HepG2 (cell line): Measurements from ENCODE around the gene SPART. TPM values are rescaled to one million over a fixed set of nuclear protein-coding genes. Genes with fewer than 3 reads are reported as not detected.

ENCODE experiments used
- ATAC-seq: fragments of 200-7000 bp; cut with Tn5 transposase; 3 replicates; pipeline ENCODE4 v1.9.1; 2020; ENCODE audit warnings: mild to moderate bottlenecking, moderate library complexity
- BruUV-seq: library from RNA; stranded (reverse); fragments of 400-500 nt; replicated peaks from 2 replicates; lab custom pipeline; 2021; lab: Mats Ljungman, UMichigan
- CTCF ChIA-PET: fragments of 300-600 bp; formaldehyde crosslinking; extraction: SDS; loops from one replicate; lab custom pipeline; 2021; ENCODE audit warnings: low total read pairs, inconsistent platforms, low intra/inter-chr PET ratio; lab: Yijun Ruan, JAX
- POLR2A ChIA-PET: fragments of 350-600 bp; sonication (Branson Sonifier 250); formaldehyde crosslinking; loops from one replicate; lab custom pipeline; 2020; ENCODE audit warnings: antibody characterized with exemption, inconsistent platforms; lab: Yijun Ruan, JAX
- DNase-seq: peaks from one replicate; pipeline ENCODE4 v3.0.0-alpha.2; 2015; ENCODE audit warnings: low spot score
- FAIRE-seq: peaks from 3 replicates; lab custom pipeline; 2011; peaks lifted over from hg19 to GRCh38; lab: Jason Lieb, UNC
- H2AFZ ChIP-seq: one replicate; pipeline ENCODE4 v1.6.1; 2011; ENCODE audit warnings: low read length, inconsistent platforms
- H3K27ac ChIP-seq: fragments of 300-600 bp; 3 replicates; pipeline ENCODE4 v1.8.0; 2011; ENCODE audit warnings: mixed run types, mild to moderate bottlenecking, mixed read lengths, low read length, inconsistent platforms; ENCODE audit not compliant: insufficient read depth; ENCODE audit errors: extremely low read length
- H3K27me3 ChIP-seq, 2 experiments: fragments of 200-600 bp in 1 of 2; 2 replicates in 1 of 2; 3 replicates in 1 of 2; pipeline versions ENCODE4 v1.6.0 to v1.8.0; 2011; ENCODE audit warnings: low read length in 2 of 2, mild to moderate bottlenecking in 2 of 2, moderate library complexity in 2 of 2, inconsistent platforms in 1 of 2; ENCODE audit not compliant: insufficient read depth in 2 of 2, control insufficient read depth in 1 of 2
- H3K36me3 ChIP-seq, 2 experiments: fragments of 200-600 bp in 1 of 2; replicated peaks in 1 of 2; 2 replicates in 1 of 2; 3 replicates in 1 of 2; pipeline versions ENCODE4 v1.5.1 to v1.8.0; 2011; ENCODE audit warnings: low read length in 2 of 2, inconsistent platforms in 1 of 2; ENCODE audit not compliant: insufficient read depth in 2 of 2, control insufficient read depth in 1 of 2
- H3K4me1 ChIP-seq: 2 replicates; pipeline ENCODE4 v1.5.1; 2012; ENCODE audit warnings: low read length, inconsistent platforms; ENCODE audit not compliant: insufficient read depth
- H3K4me2 ChIP-seq: 2 replicates; pipeline ENCODE4 v1.6.0; 2011; ENCODE audit warnings: low read depth, low read length, inconsistent platforms
- H3K4me3 ChIP-seq, 3 experiments: fragments of 200-600 bp in 1 of 3; sonication (generic), shearing (Covaris generic) in 1 of 3; replicated peaks in 1 of 3; 2 replicates each; pipeline ENCODE4 v1.5.1; 2011 to 2016; ENCODE audit warnings: low read length in 3 of 3, inconsistent platforms in 2 of 3, low read depth in 2 of 3, mild to moderate bottlenecking in 2 of 3, control low read depth in 1 of 3, mixed read lengths in 1 of 3; ENCODE audit not compliant: insufficient read depth in 1 of 3
- H3K79me2 ChIP-seq: one replicate; pipeline ENCODE4 v1.6.1; 2011; ENCODE audit warnings: low read length, inconsistent platforms; ENCODE audit not compliant: insufficient read depth
- H3K9ac ChIP-seq: 2 replicates; pipeline ENCODE4 v1.6.0; 2011; ENCODE audit warnings: mild to moderate bottlenecking, low read depth, low read length, inconsistent platforms; ENCODE audit not compliant: insufficient read depth
- H3K9me3 ChIP-seq: 2 replicates; pipeline ENCODE4 v1.5.1; 2012; ENCODE audit warnings: mild to moderate bottlenecking, low read length
- H4K20me1 ChIP-seq: 2 replicates; pipeline ENCODE4 v1.6.0; 2011; ENCODE audit warnings: inconsistent platforms, mild to moderate bottlenecking, low read length, moderate library complexity; ENCODE audit not compliant: insufficient read depth
- ARNTL ChIP-seq: sonication (generic); formaldehyde crosslinking; IDR thresholded peaks from 2 replicates; pipeline ENCODE4 v1.4.0; 2020; ENCODE audit warnings: mild to moderate bottlenecking, missing genetic modification reagents
- ATF7-NPFF ChIP-seq: sonication (generic); formaldehyde crosslinking; IDR thresholded peaks from 2 replicates; pipeline ENCODE4 v1.8.1; 2023; ENCODE audit warnings: mild to moderate bottlenecking, low read depth, missing genetic modification reagents, moderate library complexity
- ATM ChIP-seq: fragments of 450-650 bp; IDR thresholded peaks from 2 replicates; pipeline ENCODE4 v1.7.1; 2017; ENCODE audit warnings: mild to moderate bottlenecking, borderline replicate concordance
- MZF1 ChIP-seq: sonication (generic); formaldehyde crosslinking; IDR thresholded peaks from 2 replicates; pipeline ENCODE4 v1.8.1; 2023; ENCODE audit warnings: mild to moderate bottlenecking, missing genetic modification reagents, borderline replicate concordance
- POLR2A ChIP-seq, 2 experiments: IDR thresholded peaks; 2 replicates each; pipeline ENCODE4 v1.6.1; 2011; ENCODE audit warnings: low read depth in 2 of 2, low read length in 2 of 2, mild to moderate bottlenecking in 1 of 2, moderate library complexity in 1 of 2; ENCODE audit not compliant: insufficient read depth in 1 of 2
- RBM22 ChIP-seq: fragments of 200-400 bp; formaldehyde crosslinking; optimal IDR thresholded peaks from 2 replicates; pipeline ENCODE3; 2017; ENCODE audit warnings: mild to moderate bottlenecking, low read length, moderate library complexity
- SMC3 ChIP-seq: IDR thresholded peaks from 2 replicates; pipeline ENCODE4 v1.6.1; 2011; ENCODE audit warnings: low read length, improper control_type of control experiment
- SP4 ChIP-seq: sonication (generic); formaldehyde crosslinking; IDR thresholded peaks from 2 replicates; pipeline ENCODE4 v1.8.1; 2023; ENCODE audit warnings: mild to moderate bottlenecking, missing genetic modification reagents
- TMF1 ChIP-seq: sonication (generic); formaldehyde crosslinking; IDR thresholded peaks from 2 replicates; pipeline ENCODE4 v1.8.1; 2022; ENCODE audit warnings: low read depth, missing genetic modification reagents
- ZFP82 ChIP-seq: sonication (generic); formaldehyde crosslinking; IDR thresholded peaks from 2 replicates; pipeline ENCODE4 v1.5.1; 2020; ENCODE audit warnings: mild to moderate bottlenecking, missing genetic modification reagents, borderline replicate concordance
- ZNF224 ChIP-seq: sonication (generic); formaldehyde crosslinking; IDR thresholded peaks from 2 replicates; pipeline ENCODE4 v1.5.0; 2020; ENCODE audit warnings: mild to moderate bottlenecking, missing genetic modification reagents
- ZNF282 ChIP-seq: fragments of 450-650 bp; IDR thresholded peaks from 2 replicates; pipeline ENCODE4 v1.6.1; 2018; ENCODE audit not compliant: partially characterized antibody
- WGBS: methylation state at CpG from one replicate; pipeline ENCODE4 v1.1.6; 2017; ENCODE audit warnings: low lambda C conversion rate; 5-methylcytosine and 5-hydroxymethylcytosine counted together
- in situ Hi-C: cut with HindIII; loops from 2 replicates; pipeline ENCODE4 v1.10.0; 2017; ENCODE audit warnings: low pct_unique_long_range_greater_than_20kb; ENCODE audit not compliant: extremely low pct_ligation_motif_present
- intact Hi-C: fragments of 100-400 bp; cut with micrococcal nuclease; formaldehyde crosslinking; loops from one replicate; pipeline ENCODE4 v1.10.0; 2022; ENCODE audit not compliant: unreplicated experiment
- polyA plus RNA-seq, 8 experiments: library from polyadenylated mRNA; depleted of rRNA in 3 of 8; stranded (reverse) in 7 of 8; unstranded in 1 of 8; fragments of >200 nt; fragmentation: Illumina TruSeq in 4 of 8; extraction: Trizol in 4 of 8; gene quantifications; 2 replicates each; pipeline versions ENCODE4 v1.2.1 to v1.2.3, GENCODE V29; 2011 to 2016; ENCODE audit warnings: low read depth in 4 of 8, missing spikeins in 1 of 8, mixed read lengths in 1 of 8; ENCODE audit not compliant: insufficient read depth in 1 of 8
- total RNA-seq, 5 experiments: library from RNA; depleted of rRNA; stranded (reverse); fragments of >200 nt; fragmentation: Illumina TruSeq; extraction: Trizol; gene quantifications; 2 replicates each; pipeline ENCODE4 v1.2.3, GENCODE V29; 2016; ENCODE audit warnings: low read depth in 1 of 5
- TF ChIP-seq, protein P1 (sequence below): IDR thresholded peaks from 2 replicates; pipeline ENCODE4 v1.6.1; 2016
- TF ChIP-seq, protein P2 (sequence below), 2 experiments: sonication (generic) in 1 of 2; formaldehyde crosslinking in 1 of 2; IDR thresholded peaks; 2 replicates each; pipeline versions ENCODE4 v1.6.1 to v1.9.0; 2014 to 2022; ENCODE audit warnings: antibody characterized with exemption in 1 of 2, borderline replicate concordance in 1 of 2, inconsistent platforms in 1 of 2, low read depth in 1 of 2, missing genetic modification reagents in 1 of 2
- TF ChIP-seq, protein P3 (sequence below): sonication (generic); formaldehyde crosslinking; IDR thresholded peaks from 2 replicates; pipeline ENCODE4 v1.5.0; 2020; ENCODE audit warnings: missing genetic modification reagents, mild to moderate bottlenecking, borderline replicate concordance
- TF ChIP-seq, protein P4 (sequence below): sonication (generic); formaldehyde crosslinking; IDR thresholded peaks from 2 replicates; pipeline ENCODE4 v1.4.0; 2020; ENCODE audit warnings: missing genetic modification reagents

The SPART gene
- total and polyA plus RNA-seq, 2 of the 13 experiments (the other 11 are each of a cell fraction or from before 2014, with no cell fraction given) = 8.9 to 28.8 TPM

DNA sequence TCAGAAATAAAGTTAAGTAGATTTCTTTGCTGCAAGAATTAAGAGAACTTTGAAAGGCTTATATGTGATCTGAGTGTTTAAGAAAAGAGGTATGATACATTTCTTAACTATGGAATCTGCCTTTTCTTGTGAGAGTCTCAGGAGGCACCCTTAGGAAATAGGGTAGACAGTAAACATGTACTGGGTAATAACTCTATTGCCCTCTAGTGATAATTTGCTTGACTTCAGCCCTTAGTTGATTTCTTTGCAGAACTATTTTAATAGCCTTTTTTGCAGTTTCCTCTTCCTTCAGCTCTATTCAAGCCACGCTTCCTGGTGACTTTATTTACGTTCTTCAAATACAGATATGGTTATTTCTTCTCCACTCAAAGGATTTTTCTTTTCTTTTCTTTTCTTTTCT is 49.1 kb upstream of the SPART start (continued):
- TF ChIP-seq ZNF224 (no peak), ATM (no peak), SMC3 (peak; percentile 39)
- TF ChIP-seq, protein P1, sequence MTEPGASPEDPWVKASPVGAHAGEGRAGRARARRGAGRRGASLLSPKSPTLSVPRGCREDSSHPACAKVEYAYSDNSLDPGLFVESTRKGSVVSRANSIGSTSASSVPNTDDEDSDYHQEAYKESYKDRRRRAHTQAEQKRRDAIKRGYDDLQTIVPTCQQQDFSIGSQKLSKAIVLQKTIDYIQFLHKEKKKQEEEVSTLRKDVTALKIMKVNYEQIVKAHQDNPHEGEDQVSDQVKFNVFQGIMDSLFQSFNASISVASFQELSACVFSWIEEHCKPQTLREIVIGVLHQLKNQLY = no peak

DNA sequence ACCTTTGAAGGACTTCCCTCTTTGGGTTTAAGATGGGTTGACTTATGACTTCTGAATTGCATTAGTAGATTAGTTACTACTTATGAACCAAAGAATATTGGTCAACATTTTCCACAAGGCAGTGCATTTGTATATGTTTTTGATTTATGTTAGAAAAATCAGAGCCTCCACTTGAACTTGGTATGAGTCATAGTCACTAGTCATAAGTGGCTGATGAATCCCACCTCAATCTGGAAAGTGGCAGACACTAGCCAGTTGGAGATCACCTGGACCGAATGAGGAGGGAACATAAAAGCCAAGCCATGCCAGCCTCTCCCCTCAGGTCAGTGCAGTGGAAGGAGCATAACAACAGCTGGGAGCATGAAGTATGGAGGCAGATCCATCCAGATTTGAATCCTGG is 39.3 kb upstream of the SPART start:
- no peaks in the 10 kb centered on the region; a peak in 1 of 5 replicates for H3K27me3 ChIP-seq
- ATAC-seq (no peak), FAIRE-seq (no peak), DNase-seq (no peak)
- H3K4me2 ChIP-seq = no peak overlapping the region
- in situ Hi-C loops (no loop called here), intact Hi-C loops (no loop called here)
- no peak overlapping the region for H3K4me3 ChIP-seq
- H3K27ac ChIP-seq = no peak overlapping the region
- POLR2A ChIA-PET = no interaction called here
- CTCF ChIA-PET = no interaction called here
- H3K9ac ChIP-seq = no peak overlapping the region
- no peaks in the 10 kb centered on the region for H3K9me3 ChIP-seq
- 8% methylated on average over 1 of the region's 1 CpG for WGBS
- no peak overlapping the region for H2AFZ ChIP-seq
- H4K20me1 ChIP-seq = no peaks in the 10 kb centered on the region
- no TSS peak for BruUV-seq
- no peaks in the 10 kb centered on the region for H3K79me2 ChIP-seq
- H3K4me1 ChIP-seq = no peaks in the 10 kb centered on the region
- H3K36me3 ChIP-seq = no peaks in the 10 kb centered on the region
- TF ChIP-seq ZNF282 = no peak
- no peak for TF ChIP-seq RBM22
- TF ChIP-seq TMF1 (CRISPR knock-in tag) = no peak
- TF ChIP-seq, protein P2, sequence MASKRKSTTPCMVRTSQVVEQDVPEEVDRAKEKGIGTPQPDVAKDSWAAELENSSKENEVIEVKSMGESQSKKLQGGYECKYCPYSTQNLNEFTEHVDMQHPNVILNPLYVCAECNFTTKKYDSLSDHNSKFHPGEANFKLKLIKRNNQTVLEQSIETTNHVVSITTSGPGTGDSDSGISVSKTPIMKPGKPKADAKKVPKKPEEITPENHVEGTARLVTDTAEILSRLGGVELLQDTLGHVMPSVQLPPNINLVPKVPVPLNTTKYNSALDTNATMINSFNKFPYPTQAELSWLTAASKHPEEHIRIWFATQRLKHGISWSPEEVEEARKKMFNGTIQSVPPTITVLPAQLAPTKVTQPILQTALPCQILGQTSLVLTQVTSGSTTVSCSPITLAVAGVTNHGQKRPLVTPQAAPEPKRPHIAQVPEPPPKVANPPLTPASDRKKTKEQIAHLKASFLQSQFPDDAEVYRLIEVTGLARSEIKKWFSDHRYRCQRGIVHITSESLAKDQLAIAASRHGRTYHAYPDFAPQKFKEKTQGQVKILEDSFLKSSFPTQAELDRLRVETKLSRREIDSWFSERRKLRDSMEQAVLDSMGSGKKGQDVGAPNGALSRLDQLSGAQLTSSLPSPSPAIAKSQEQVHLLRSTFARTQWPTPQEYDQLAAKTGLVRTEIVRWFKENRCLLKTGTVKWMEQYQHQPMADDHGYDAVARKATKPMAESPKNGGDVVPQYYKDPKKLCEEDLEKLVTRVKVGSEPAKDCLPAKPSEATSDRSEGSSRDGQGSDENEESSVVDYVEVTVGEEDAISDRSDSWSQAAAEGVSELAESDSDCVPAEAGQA (IDR thresholded peaks at IDR 0.05; ENCODE audit: low read depth) = no peak
- TF ChIP-seq, protein P2 (CRISPR knock-in tag; IDR thresholded peaks at IDR 0.05; ENCODE audit: borderline replicate concordance) = no peak
- TF ChIP-seq, protein P3, sequence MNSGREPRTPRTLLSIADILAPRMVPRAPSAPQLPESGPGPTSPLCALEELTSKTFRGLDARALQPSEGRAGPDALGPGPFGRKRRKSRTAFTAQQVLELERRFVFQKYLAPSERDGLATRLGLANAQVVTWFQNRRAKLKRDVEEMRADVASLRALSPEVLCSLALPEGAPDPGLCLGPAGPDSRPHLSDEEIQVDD (CRISPR knock-in tag) = no peak
- TF ChIP-seq POLR2A (IDR thresholded peaks at IDR 0.05; ENCODE audit: insufficient read depth in 1 of 2, low read depth in 2 of 2, low read length in 2 of 2) = no peak
- TF ChIP-seq ZFP82 (CRISPR knock-in tag) = no peak
- TF ChIP-seq SP4 (CRISPR knock-in tag) = no peak
- TF ChIP-seq ARNTL (CRISPR knock-in tag) = no peak
- TF ChIP-seq, protein P4, sequence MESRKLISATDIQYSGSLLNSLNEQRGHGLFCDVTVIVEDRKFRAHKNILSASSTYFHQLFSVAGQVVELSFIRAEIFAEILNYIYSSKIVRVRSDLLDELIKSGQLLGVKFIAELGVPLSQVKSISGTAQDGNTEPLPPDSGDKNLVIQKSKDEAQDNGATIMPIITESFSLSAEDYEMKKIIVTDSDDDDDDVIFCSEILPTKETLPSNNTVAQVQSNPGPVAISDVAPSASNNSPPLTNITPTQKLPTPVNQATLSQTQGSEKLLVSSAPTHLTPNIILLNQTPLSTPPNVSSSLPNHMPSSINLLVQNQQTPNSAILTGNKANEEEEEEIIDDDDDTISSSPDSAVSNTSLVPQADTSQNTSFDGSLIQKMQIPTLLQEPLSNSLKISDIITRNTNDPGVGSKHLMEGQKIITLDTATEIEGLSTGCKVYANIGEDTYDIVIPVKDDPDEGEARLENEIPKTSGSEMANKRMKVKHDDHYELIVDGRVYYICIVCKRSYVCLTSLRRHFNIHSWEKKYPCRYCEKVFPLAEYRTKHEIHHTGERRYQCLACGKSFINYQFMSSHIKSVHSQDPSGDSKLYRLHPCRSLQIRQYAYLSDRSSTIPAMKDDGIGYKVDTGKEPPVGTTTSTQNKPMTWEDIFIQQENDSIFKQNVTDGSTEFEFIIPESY (CRISPR knock-in tag) = no peak
- TF ChIP-seq ATF7-NPFF = no peak
- TF ChIP-seq MZF1 (CRISPR knock-in tag) = no peak
